ENCODE measurements around the gene SLC12A6.

SLC12A6 gene

DNA sequence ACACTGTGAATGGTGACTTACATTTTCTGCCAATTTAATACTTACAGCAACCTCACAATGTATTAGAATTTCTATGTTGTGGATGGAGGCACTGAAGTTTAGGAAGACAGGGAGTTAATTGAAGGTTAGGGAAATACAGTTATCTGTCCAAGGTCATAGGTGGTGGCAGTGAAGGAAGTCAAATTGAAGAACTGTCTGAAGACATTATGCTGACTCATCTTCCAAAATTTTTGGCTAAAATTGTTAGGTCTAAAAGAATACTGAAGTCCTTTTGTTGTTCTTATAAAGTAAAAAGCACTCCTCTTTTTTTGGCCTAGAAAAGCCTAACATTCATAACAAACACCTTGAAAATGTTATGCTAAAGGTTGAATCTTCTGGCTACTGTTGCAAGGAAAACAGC lies 85.0 kb downstream of the SLC12A6 start:
- POLR2A ChIA-PET, result no interaction called here
- TF ChIP-seq FOXM1 (IDR thresholded peaks at IDR 0.05; ENCODE audit: borderline replicate concordance), result no peak
- no peak for TF ChIP-seq FOXK2 (IDR thresholded peaks at IDR 0.05)
- no peak for TF ChIP-seq FOXA1 (IDR thresholded peaks at IDR 0.05)
- TF ChIP-seq L3MBTL2 (conservative IDR thresholded peaks at IDR 0.05), result no peak
- TF ChIP-seq ZNF384 (IDR thresholded peaks at IDR 0.05), result no peak
- no peak for TF ChIP-seq HDGF (IDR thresholded peaks at IDR 0.05; ENCODE audit: borderline replicate concordance)
- no peak for TF ChIP-seq ARNT (IDR thresholded peaks at IDR 0.05)
- TF ChIP-seq, protein P1, sequence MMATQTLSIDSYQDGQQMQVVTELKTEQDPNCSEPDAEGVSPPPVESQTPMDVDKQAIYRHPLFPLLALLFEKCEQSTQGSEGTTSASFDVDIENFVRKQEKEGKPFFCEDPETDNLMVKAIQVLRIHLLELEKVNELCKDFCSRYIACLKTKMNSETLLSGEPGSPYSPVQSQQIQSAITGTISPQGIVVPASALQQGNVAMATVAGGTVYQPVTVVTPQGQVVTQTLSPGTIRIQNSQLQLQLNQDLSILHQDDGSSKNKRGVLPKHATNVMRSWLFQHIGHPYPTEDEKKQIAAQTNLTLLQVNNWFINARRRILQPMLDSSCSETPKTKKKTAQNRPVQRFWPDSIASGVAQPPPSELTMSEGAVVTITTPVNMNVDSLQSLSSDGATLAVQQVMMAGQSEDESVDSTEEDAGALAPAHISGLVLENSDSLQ (IDR thresholded peaks at IDR 0.05), result no peak
- no peak for TF ChIP-seq LEF1 (IDR thresholded peaks at IDR 0.05; ENCODE audit: borderline replicate concordance)
- TF ChIP-seq TARDBP (IDR thresholded peaks at IDR 0.05), result no peak
- TF ChIP-seq ELF4 (IDR thresholded peaks at IDR 0.05), result no peak
- TF ChIP-seq SP1 (IDR thresholded peaks at IDR 0.05), result no peak
- TF ChIP-seq BHLHE40 (IDR thresholded peaks at IDR 0.05; ENCODE audit: borderline replicate concordance), result no peak
- TF ChIP-seq CTBP1 (IDR thresholded peaks at IDR 0.05; ENCODE audit: borderline replicate concordance), result no peak
- no peak for TF ChIP-seq NFRKB (IDR thresholded peaks at IDR 0.05)
- no peak for TF ChIP-seq SUZ12 (IDR thresholded peaks at IDR 0.05)
- CTCF ChIA-PET, result interaction anchor here (1.0 kb wide), 1 partner anchor 11 kb away, joined by 3 read pairs; no protein-coding TSS in a partner anchor
- no peak for DNase-seq (ENCODE audit: extremely low spot score)

DNA sequence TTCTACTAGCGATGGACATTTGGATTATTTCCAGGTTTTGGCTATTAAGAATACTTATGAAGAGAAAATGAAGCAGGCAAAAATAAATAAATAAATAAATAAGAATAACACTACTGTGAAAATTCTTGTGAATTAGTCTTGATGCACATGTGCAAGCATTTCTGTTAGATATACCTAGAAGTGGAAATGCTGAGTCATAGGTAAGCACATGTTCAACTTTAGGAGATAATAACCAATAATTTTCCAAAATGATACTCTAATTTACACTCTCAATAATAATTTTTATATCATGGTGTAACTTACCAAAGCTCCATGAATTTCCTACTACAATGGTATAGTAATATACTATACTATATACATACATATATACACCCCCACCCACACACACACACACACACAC lies 89.4 kb downstream of the SLC12A6 start:
- TF ChIP-seq SP1 (IDR thresholded peaks at IDR 0.05), result no peak
- no peak for TF ChIP-seq ZNF384 (IDR thresholded peaks at IDR 0.05)
- TF ChIP-seq ELF4 (IDR thresholded peaks at IDR 0.05), result no peak
- no peak for TF ChIP-seq FOXM1 (IDR thresholded peaks at IDR 0.05; ENCODE audit: borderline replicate concordance)
- TF ChIP-seq FOXK2 (IDR thresholded peaks at IDR 0.05), result no peak
- TF ChIP-seq CTBP1 (IDR thresholded peaks at IDR 0.05; ENCODE audit: borderline replicate concordance), result no peak
- no peak for TF ChIP-seq NFRKB (IDR thresholded peaks at IDR 0.05)
- TF ChIP-seq BHLHE40 (IDR thresholded peaks at IDR 0.05; ENCODE audit: borderline replicate concordance), result no peak
- TF ChIP-seq L3MBTL2 (conservative IDR thresholded peaks at IDR 0.05), result no peak
- no peak for TF ChIP-seq LEF1 (IDR thresholded peaks at IDR 0.05; ENCODE audit: borderline replicate concordance)
- no peak for TF ChIP-seq HDGF (IDR thresholded peaks at IDR 0.05; ENCODE audit: borderline replicate concordance)
- TF ChIP-seq, protein P1 (IDR thresholded peaks at IDR 0.05), result no peak
- TF ChIP-seq TARDBP (IDR thresholded peaks at IDR 0.05), result no peak
- TF ChIP-seq FOXA1 (IDR thresholded peaks at IDR 0.05), result no peak
- TF ChIP-seq SUZ12 (IDR thresholded peaks at IDR 0.05), result no peak
- no peak for TF ChIP-seq ARNT (IDR thresholded peaks at IDR 0.05)
- DNase-seq (ENCODE audit: extremely low spot score), result no peak
- CTCF ChIA-PET, result interaction anchor here (0.6 kb wide), 1 partner anchor 95 kb away, joined by 5 read pairs; no protein-coding TSS in a partner anchor
- POLR2A ChIA-PET, result no interaction called here

DNA sequence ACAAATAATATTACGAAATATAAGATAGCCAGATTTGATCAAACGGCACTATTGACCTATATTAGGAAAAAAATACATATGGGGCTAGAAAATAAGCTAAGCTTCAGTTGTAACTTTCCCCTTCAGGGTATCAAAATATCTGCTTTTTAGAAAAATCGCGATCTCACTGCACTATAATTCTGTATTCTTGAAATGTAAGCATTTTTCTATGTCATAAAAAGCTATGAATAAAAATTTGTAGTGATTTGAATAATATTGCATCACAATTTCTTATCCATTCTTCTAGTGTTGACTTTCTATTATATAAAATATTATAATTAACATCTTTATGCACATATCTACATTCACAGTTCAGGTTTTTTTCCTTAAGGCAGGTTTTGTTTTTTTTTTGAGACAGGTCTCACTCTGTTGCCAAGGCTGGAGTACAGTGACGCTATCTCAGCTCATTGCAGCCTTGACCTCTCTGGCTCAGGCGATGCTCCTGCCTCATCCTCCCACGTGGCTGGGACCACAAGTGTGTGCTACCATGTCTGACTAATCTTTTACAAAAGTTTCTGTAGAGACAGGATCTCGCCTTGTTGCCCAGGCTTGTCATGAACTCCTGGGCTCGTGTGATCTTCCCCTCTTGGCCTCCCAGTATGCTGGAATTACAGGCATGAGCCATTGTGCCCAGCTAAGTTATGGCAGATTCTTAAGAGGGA lies 91.2 kb downstream of the SLC12A6 start:
- DNase-seq (ENCODE audit: extremely low spot score), result no peak
- ChIA-PET CTCF (no interaction called here), POLR2A (no interaction called here)
- TF ChIP-seq TARDBP (IDR thresholded peaks at IDR 0.05) (no peak), ELF4 (IDR thresholded peaks at IDR 0.05) (no peak), FOXM1 (IDR thresholded peaks at IDR 0.05; ENCODE audit: borderline replicate concordance) (no peak), CTBP1 (IDR thresholded peaks at IDR 0.05; ENCODE audit: borderline replicate concordance) (no peak)

DNA sequence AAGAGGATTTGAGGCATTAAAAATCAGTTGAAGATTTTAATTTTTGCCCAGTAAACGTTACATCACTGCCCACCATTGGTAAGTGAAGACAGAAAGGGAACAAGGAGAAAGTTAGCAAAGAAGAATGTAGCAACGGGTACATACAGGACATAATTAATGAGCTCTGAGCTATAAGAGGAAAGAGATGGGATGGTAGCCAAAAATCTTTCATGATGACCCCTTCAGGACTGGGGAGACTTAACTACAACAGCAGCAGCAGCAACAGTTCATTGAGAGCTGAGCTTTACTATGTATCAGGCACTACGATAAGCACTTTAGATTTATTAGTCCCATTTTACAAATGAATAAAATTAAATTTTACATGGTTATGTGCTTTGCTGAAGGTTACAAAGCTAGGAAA lies 94.4 kb downstream of the SLC12A6 start:
- ChIA-PET CTCF (no interaction called here), POLR2A (interaction anchor here (1.1 kb wide), 1 partner anchor 95 kb away, joined by 3 read pairs; no protein-coding TSS in a partner anchor)
- no peak for DNase-seq (ENCODE audit: extremely low spot score)
- TF ChIP-seq BHLHE40 (IDR thresholded peaks at IDR 0.05; ENCODE audit: borderline replicate concordance), result no peak
- TF ChIP-seq SUZ12 (IDR thresholded peaks at IDR 0.05), result no peak
- no peak for TF ChIP-seq L3MBTL2 (conservative IDR thresholded peaks at IDR 0.05)
- no peak for TF ChIP-seq LEF1 (IDR thresholded peaks at IDR 0.05; ENCODE audit: borderline replicate concordance)
- no peak for TF ChIP-seq CTBP1 (IDR thresholded peaks at IDR 0.05; ENCODE audit: borderline replicate concordance)
- no peak for TF ChIP-seq HDGF (IDR thresholded peaks at IDR 0.05; ENCODE audit: borderline replicate concordance)

DNA sequence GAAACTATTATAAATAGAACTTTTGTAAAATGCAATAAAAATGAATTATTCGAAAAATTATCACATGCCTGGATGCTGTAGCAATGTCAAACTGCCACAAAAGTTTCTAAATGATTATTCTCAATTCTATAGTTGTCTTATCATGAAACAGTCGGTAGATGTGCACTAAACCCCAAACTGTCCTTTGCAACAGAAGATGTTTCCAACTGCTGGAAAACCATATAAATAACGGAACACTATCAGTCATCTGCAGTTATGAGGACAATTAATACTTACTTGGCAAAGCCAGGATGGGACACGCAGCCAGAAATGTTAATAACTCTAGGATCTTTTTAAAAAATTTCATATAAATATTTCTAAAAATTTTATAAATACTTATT lies 95.3 kb downstream of the SLC12A6 start:
- DNase-seq (ENCODE audit: extremely low spot score), result no peak
- TF ChIP-seq FOXA1 (IDR thresholded peaks at IDR 0.05) (no peak), BHLHE40 (IDR thresholded peaks at IDR 0.05; ENCODE audit: borderline replicate concordance) (no peak), ARNT (IDR thresholded peaks at IDR 0.05) (no peak), NFRKB (IDR thresholded peaks at IDR 0.05) (no peak), TARDBP (IDR thresholded peaks at IDR 0.05) (no peak), HDGF (IDR thresholded peaks at IDR 0.05; ENCODE audit: borderline replicate concordance) (no peak)
- TF ChIP-seq, protein P1 (IDR thresholded peaks at IDR 0.05), result no peak
- POLR2A ChIA-PET, result no interaction called here
- CTCF ChIA-PET, result interaction anchor here (1.0 kb wide), 1 partner anchor 9 kb away, joined by 4 read pairs; no protein-coding TSS in a partner anchor
